ENCODE data around the gene CHST15. TPM values are rescaled to one million over a fixed set of nuclear protein-coding genes. Genes with fewer than 3 reads are reported as not detected.
A peak's percentile ranks its signal among the peaks of the same experiment; 100 is the strongest.

Gene CHST15
- total and polyA plus RNA-seq, 11 donors, result 0.88 to 27.1 (median 4.1) TPM

GRCh38 chr10:124011464-124011863 lies 81.9 kb downstream of the CHST15 start:
- 74 to 89% (median 85%) methylated on average over 10 to 11 of the region's 11 CpGs for WGBS, 4 donors

GRCh38 chr10:124010563-124011131 lies 82.8 kb downstream of the CHST15 start:
- Histone ChIP-seq H3K4me3 (no peak overlapping the region), H3K4me1 (peaks cover 0 to 9% (median 0%) of the 10 kb centered on the region in 12 donors), H3K36me3 (peaks cover 0 to 59% (median 3%) of the 10 kb centered on the region in 9 donors), H3K27ac (peak overlapping the region in 1 of 12 donors; percentile 84), H3K9me3 (peaks cover 0 to 11% (median 0%) of the 10 kb centered on the region in 12 donors), H3K27me3 (no peaks in the 10 kb centered on the region)
- WGBS, 4 donors, result 72 to 79% (median 75%) methylated on average over 18 to 22 of the region's 22 CpGs
- TF ChIP-seq CTCF (IDR thresholded peaks at IDR 0.05), result no peak
- no peak for TF ChIP-seq POLR2A (IDR thresholded peaks at IDR 0.05)
- intact Hi-C loops (cut with DNase I), result no loop called here
- DNase-seq, result peak in 1 of 5 donors; percentile 49
- peak in 2 of 4 donors; percentile 44 to 48 for ATAC-seq

More at GRCh38 chr10:124011464-124011863, 81.9 kb downstream of the CHST15 start:
- H3K4me1 ChIP-seq, result peaks cover 0 to 9% (median 0%) of the 10 kb centered on the region in 12 donors
- ATAC-seq (no peak), DNase-seq (no peak)
- peaks cover 0 to 55% (median 3%) of the 10 kb centered on the region in 9 donors for H3K36me3 ChIP-seq
- peaks cover 0 to 11% (median 0%) of the 10 kb centered on the region in 12 donors for H3K9me3 ChIP-seq
- intact Hi-C loops (cut with DNase I), result no loop called here
- H3K4me3 ChIP-seq, result no peak overlapping the region
- H3K27me3 ChIP-seq, result no peaks in the 10 kb centered on the region
- peak overlapping the region in 1 of 12 donors; percentile 84 for H3K27ac ChIP-seq
- no peak for TF ChIP-seq CTCF (IDR thresholded peaks at IDR 0.05)

GRCh38 chr10:124010024-124010423 lies 83.4 kb downstream of the CHST15 start:
- no peak for ATAC-seq
- no peak for DNase-seq
- peak overlapping the region in 1 of 12 donors; percentile 84 for H3K27ac ChIP-seq
- 95 to 96% (median 95%) methylated on average over 20 of the region's 20 CpGs for WGBS, 4 donors
- H3K36me3 ChIP-seq, result peaks cover 0 to 59% (median 3%) of the 10 kb centered on the region in 9 donors
- intact Hi-C loops (cut with DNase I), result no loop called here
- H3K4me3 ChIP-seq, result no peak overlapping the region
- H3K9me3 ChIP-seq, result peaks cover 0 to 11% (median 0%) of the 10 kb centered on the region in 12 donors
- no peaks in the 10 kb centered on the region for H3K27me3 ChIP-seq
- TF ChIP-seq CTCF (IDR thresholded peaks at IDR 0.05) (no peak), POLR2A (IDR thresholded peaks at IDR 0.05) (no peak)
- peaks cover 0 to 8% (median 0%) of the 10 kb centered on the region in 12 donors for H3K4me1 ChIP-seq

- TF ChIP-seq POLR2A (IDR thresholded peaks at IDR 0.05) (no peak), CTCF (IDR thresholded peaks at IDR 0.05) (no peak)
- H3K9me3 ChIP-seq, result peaks cover 0 to 11% (median 0%) of the 10 kb centered on the region in 12 donors
- H3K27ac ChIP-seq, result peak overlapping the region in 1 of 12 donors; percentile 84
- H3K4me1 ChIP-seq, result peaks cover 0 to 2% (median 0%) of the 10 kb centered on the region in 12 donors
- whole genome bisulfite sequencing, 4 donors, result 87 to 89% (median 88%) methylated on average over 16 of the region's 16 CpGs
- DNase-seq, result no peak
- no peak for ATAC-seq
- no peak overlapping the region for H3K4me3 ChIP-seq
- intact Hi-C loops (cut with DNase I), result no loop called here
- H3K36me3 ChIP-seq, result peaks cover 0 to 59% (median 3%) of the 10 kb centered on the region in 9 donors
- no peaks in the 10 kb centered on the region for H3K27me3 ChIP-seq
Observed at GRCh38 chr10:124009231-124010015, 84.0 kb downstream of the CHST15 start.
